ENCODE measurements around the gene CARD11. TPM values are rescaled to one million over a fixed set of nuclear protein-coding genes. Genes with fewer than 3 reads are reported as not detected.
A peak's percentile ranks its signal among the peaks of the same experiment; 100 is the strongest.

CARD11 gene
- total and polyA plus RNA-seq, 8 donors: 0.31 to 6.2 (median 1.5) TPM

DNA sequence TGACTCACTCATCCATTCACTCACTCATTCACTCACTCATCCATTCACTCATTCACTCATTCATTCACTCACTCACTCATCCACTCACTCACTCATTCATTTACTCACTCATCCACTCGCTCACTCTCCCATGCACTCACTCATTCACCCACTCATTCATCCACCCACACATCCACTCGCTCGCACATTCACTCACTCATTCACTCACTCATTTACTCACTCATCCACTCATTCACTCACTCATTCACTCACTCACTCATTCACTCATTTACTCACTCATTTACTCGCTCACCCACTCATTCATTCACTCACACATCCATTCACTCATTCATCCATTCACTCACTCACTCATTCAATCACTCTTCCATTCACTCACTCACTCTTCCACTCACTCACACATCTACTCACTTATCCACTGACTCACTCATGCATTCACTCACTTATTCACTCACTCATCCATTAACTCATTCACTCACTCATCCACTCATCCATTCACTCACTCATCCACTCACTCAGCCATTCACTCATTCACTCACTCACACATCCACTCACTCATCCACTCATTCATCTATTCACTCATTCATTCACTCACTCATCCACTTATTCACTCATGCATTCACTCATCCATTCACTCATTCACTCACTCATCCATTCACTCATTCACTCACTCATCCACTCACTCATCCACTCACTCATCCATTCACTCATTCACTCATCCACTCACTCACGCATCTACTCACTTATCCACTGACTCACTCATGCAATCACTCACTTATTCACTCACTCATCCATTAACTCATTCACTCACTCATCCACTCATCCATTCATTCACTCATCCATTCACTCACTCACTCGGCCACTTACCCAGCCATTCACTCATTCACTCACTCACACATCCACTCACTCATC lies 74.0 kb downstream of the CARD11 start:
- no peaks in the 10 kb centered on the region for H3K27me3 ChIP-seq
- H3K4me3 ChIP-seq: no peak overlapping the region
- intact Hi-C loops (cut with DNase I): no loop called here
- WGBS, 2 donors: 90 to 94% methylated on average over 6 of the region's 6 CpGs
- FAIRE-seq (no peak), ATAC-seq (no peak), DNase-seq (no peak)
- H3K27ac ChIP-seq: no peak overlapping the region
- no peaks in the 10 kb centered on the region for H3K36me3 ChIP-seq
- H3K9me3 ChIP-seq: no peaks in the 10 kb centered on the region
- TF ChIP-seq, protein P1, sequence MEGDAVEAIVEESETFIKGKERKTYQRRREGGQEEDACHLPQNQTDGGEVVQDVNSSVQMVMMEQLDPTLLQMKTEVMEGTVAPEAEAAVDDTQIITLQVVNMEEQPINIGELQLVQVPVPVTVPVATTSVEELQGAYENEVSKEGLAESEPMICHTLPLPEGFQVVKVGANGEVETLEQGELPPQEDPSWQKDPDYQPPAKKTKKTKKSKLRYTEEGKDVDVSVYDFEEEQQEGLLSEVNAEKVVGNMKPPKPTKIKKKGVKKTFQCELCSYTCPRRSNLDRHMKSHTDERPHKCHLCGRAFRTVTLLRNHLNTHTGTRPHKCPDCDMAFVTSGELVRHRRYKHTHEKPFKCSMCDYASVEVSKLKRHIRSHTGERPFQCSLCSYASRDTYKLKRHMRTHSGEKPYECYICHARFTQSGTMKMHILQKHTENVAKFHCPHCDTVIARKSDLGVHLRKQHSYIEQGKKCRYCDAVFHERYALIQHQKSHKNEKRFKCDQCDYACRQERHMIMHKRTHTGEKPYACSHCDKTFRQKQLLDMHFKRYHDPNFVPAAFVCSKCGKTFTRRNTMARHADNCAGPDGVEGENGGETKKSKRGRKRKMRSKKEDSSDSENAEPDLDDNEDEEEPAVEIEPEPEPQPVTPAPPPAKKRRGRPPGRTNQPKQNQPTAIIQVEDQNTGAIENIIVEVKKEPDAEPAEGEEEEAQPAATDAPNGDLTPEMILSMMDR (IDR thresholded peaks at IDR 0.05): no peak
- H3K4me1 ChIP-seq: no peaks in the 10 kb centered on the region

DNA sequence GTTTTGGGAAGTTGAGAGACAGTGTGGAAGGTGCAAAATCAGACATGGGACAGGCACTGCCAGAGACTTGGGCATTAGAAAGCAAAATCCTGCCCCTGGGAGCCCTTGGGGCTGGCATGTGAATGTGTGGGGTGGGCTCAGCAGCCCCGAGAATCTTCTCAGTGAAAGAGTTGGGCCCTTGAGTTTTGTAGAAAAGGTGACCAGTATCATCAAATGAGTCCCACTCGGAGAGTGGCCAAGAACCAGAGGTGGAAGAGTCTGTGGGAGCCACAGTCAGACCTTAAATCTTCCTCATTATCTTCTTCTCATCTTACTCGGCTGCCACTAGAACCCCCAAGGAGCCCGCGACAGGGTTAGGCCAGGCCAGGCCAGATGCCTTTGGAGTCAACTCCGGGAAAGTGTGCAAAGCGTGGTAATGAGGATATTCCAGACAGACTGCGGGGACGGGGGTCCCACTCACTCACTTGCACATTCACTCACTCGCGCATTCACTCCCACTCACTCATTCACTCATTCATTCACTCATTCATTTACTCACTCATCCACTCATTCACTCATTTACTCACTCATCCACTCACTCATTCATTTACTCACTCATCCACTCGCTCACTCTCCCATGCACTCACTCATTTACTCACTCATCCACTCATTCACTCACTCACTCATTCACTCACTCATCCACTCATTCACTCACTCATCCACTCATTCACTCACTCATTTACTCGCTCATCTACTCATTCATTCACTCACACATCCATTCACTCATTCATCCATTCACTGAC lies 74.9 kb downstream of the CARD11 start:
- no peak for ATAC-seq
- Histone ChIP-seq H3K36me3 (no peaks in the 10 kb centered on the region), H3K27ac (no peak overlapping the region), H3K27me3 (no peaks in the 10 kb centered on the region), H3K9me3 (no peaks in the 10 kb centered on the region), H3K4me3 (no peak overlapping the region), H3K4me1 (no peaks in the 10 kb centered on the region)
- DNase-seq: peak in 1 of 6 donors; percentile 40
- FAIRE-seq: no peak
- TF ChIP-seq, protein P1 (IDR thresholded peaks at IDR 0.05): no peak
- intact Hi-C loops (cut with DNase I): no loop called here
- WGBS, 2 donors: 89 to 92% methylated on average over 13 of the region's 13 CpGs

DNA sequence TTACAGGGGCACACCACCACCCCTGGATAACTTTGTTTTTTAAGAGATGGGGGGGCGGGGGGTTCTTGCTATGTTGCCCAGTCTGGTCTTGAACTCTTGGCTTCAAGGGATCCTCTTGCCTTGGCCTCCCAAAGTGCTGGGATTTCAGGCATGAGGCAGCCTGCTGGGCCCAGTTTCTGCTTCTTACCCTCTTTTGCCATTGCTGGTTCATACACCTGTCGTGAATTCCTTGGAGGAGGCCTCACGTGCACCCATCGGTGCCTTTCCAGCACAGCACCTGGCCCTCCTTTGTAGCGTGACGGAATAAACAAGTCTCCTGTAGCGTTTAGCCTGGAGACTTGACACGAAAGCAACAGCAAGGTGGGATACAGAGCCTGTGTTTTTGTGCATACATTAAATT lies 75.5 kb downstream of the CARD11 start:
- no peak overlapping the region for H3K27ac ChIP-seq
- H3K4me1 ChIP-seq: no peaks in the 10 kb centered on the region
- no peaks in the 10 kb centered on the region for H3K9me3 ChIP-seq
- 85 to 88% methylated on average over 8 of the region's 8 CpGs for WGBS, 2 donors
- ATAC-seq (no peak), FAIRE-seq (no peak), DNase-seq (no peak)
- H3K27me3 ChIP-seq: no peaks in the 10 kb centered on the region
- TF ChIP-seq, protein P1 (IDR thresholded peaks at IDR 0.05): no peak
- H3K36me3 ChIP-seq: no peaks in the 10 kb centered on the region
- intact Hi-C loops (cut with DNase I): no loop called here
- H3K4me3 ChIP-seq: no peak overlapping the region

DNA sequence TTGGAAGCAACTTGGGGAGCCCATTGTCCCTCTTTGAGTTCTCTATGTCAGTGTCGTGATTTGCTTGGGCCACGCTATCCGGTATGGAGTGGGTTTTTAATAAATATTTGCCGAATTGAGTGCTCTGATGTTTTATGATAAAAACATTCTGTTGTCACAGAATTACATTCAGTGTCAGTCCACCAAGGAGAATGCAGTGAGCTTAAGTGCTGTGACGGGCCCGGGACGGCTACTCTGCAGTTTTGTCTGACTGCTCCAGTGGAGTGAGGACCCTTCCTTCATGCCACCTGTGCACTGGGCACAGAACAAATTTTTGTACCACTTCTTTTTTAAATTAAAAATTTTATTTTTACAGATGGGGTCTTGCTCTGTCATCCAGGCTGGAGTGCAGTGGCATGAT lies 76.0 kb downstream of the CARD11 start:
- peak in 1 of 6 donors; percentile 8 for DNase-seq
- no peaks in the 10 kb centered on the region for H3K9me3 ChIP-seq
- intact Hi-C loops (cut with DNase I): no loop called here
- FAIRE-seq: no peak
- no peaks in the 10 kb centered on the region for H3K4me1 ChIP-seq
- TF ChIP-seq, protein P1 (IDR thresholded peaks at IDR 0.05): no peak
- H3K27ac ChIP-seq: no peak overlapping the region
- no peaks in the 10 kb centered on the region for H3K27me3 ChIP-seq
- H3K36me3 ChIP-seq: no peaks in the 10 kb centered on the region
- no peak overlapping the region for H3K4me3 ChIP-seq
- 87 to 91% methylated on average over 7 of the region's 7 CpGs for WGBS, 2 donors
- ATAC-seq: no peak
